Femur (tissue), 1 donor: Measurements from ENCODE around the gene NDUFAF7.
"Not testable (repeated sequence)": the region's sequence is repeated elsewhere in the genome, so short reads cannot be mapped to it uniquely, and the experiment has no call there.

Experiments used
- DNase-seq: peaks from one replicate; pipeline ENCODE4 v3.0.0-alpha.2; 2017

NDUFAF7 gene

DNA sequence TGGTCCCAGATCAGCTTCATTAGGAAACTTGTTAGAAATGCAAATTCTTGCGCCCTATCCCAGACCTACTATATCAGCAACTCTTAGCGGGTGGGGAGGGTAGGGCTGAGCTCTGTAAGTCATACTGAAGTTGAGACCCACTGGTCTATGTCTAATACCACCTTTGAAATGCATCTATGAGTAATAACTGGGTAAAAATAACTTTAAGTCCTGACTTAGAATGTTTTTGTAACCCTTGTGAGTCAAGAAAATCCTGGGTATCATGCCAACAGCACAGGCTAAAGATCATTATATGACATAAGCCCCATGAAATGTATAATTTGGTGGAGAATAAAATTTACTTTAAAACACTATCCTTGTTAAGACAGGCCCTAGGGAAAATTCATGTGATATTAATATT, 51.7 kb downstream of the NDUFAF7 start:
- no peak for DNase-seq

DNA sequence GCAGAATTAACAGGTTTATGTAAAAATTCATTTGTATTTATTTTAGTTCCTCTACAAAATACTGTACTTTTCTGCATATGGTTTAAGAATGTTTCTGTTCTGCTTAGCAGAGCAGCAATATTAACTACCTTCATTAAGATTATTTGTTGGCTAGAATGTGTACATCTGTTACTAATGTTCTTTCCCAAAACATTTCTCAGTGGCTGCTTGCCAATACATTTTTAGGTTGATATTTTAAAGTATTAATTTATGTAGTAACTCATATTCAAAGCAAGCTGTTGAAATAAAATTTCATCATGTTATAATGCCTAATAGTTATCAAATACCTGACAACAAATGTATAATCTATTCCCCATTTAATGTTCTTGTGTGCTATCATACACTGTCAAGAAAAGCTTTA, 52.9 kb downstream of the NDUFAF7 start:
- DNase-seq: no peak

DNA sequence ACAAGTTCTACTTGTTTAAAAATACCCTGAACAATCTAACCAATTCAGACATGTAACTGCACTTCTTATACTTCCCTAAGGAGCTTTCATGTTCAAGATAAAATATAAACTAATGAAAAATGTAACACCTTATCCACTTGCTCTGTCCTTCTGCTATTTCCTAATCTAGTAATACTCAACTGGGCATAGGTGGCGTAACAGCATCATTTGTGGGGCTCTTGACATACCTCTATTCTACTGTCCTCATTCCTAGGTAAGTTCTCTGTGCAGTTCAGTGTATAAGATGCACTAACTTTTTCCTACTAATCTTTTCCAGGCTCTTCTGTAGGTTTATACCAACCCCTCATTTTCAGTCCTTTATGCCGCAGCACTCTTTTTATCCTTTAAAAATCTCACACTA, 56.5 kb downstream of the NDUFAF7 start:
- DNase-seq: no peak

DNA sequence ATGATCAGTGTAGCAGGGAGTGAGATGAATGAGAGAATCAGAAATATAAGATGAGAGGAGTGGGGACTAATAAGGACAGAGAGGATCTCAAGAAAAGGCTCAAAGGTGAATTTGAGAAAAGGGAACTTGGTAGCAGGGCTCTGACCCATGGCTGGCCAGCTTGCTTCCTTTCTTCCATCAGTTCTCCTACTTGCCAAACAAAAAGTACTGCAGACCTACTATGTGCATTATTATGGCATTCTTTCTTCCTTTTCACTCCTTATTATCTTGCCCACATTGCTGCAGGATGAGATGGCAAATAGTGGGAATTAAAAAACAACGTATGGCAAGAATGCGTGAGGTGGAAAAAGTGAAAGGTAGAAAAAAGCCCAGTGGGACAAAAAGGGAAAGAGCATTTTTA, 60.2 kb downstream of the NDUFAF7 start:
- DNase-seq: no peak

DNA sequence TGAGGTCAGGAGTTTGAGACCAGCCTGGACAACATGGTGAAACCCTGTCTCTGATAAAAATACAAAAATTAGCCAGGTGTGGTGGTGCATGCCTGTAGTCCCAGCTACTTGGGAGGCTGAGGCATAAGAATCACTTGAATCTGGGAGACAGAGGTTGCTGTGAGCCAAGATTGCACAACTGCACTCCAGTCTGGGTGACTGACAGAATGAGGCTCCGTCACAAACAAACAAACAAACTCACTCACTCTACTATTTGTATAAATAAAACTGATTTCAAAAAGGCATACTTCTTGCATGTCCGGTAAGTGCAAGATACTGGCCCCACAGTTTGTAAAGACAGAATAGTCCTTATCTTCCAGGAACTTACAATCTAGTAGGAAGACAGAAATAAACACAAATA, 63.4 kb downstream of the NDUFAF7 start:
- not testable (repeated sequence) for DNase-seq

DNA sequence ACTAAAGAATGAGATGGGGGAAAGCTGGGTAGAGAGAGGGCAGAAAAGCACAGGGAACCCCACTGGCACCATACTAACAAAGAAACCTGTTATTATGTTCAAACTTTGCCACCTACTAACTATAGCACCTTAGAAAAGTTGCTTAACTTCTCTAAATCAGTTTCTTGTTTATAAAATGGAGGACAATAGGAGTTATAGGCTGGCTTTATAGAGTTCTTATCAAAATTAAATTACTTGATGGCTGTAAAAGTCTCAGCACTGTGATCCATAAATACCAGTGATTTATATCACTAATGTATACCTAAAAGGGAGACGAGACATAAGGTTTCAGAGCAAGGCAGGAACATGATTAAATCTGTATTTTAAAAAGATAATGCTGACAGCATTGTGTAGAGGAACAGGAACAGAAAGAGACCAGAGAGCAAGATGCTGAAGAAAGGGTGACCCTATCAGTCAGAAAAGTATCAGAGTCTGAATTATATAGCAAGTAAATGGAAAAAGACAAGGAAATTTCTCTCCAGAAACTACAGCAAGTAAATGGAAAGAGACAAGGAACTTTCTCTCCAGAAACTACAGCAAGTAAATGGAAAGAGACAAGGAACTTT, 64.1 kb downstream of the NDUFAF7 start:
- DNase-seq: no peak

DNA sequence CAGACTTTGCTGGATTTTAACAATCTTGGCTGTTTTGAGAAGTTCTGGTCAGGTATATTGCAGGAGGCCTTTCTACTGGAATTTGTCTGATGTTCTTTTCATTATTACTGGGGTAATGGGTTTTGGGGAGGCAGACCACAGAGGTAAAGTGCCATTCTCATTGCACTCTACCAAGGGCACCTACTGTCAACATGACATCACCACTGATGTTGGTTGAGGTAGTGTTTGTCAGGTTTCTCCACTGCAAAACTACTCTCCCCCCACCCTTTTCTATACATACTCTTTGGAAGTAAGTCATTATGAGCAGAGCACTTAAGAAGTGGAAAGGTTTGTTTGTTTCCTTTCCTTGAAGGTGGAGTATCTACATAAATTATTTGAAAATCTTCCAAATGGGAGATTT, 66.2 kb downstream of the NDUFAF7 start:
- DNase-seq: no peak
